ENCODE data around the gene SH3GLB1.
A peak's percentile ranks its signal among the peaks of the same experiment; 100 is the strongest.
"Not testable (repeated sequence)": the region's sequence is repeated elsewhere in the genome, so short reads cannot be mapped to it uniquely, and the experiment has no call there.

The SH3GLB1 gene

GRCh38 chr1:86701731-86702130 lies 2.6 kb upstream of the SH3GLB1 start:
- Histone ChIP-seq H3K4ac (ENCODE audit: low read depth in 1 of 2, low read length in 2 of 2) (no peak overlapping the region), H2BK15ac (ENCODE audit: low read depth, poor library complexity, severe bottlenecking) (no peak overlapping the region), H3K79me1 (replicated peaks; ENCODE audit: low read length, poor library complexity, severe bottlenecking) (no peaks in the 10 kb centered on the region), H3K14ac (ENCODE audit: low read length in 2 of 2) (no peak overlapping the region), H2BK12ac (ENCODE audit: low read length in 2 of 2) (no peak overlapping the region), H3K23ac (ENCODE audit: low read length in 2 of 2) (no peak overlapping the region), H3K27ac (ENCODE audit: low read length, poor library complexity, severe bottlenecking) (no peak overlapping the region), H4K91ac (ENCODE audit: low read length) (no peak overlapping the region), H2AK5ac (ENCODE audit: low read length, severe bottlenecking) (no peak overlapping the region), H3K18ac (ENCODE audit: low read depth in 1 of 2, low read length in 2 of 2) (no peak overlapping the region), H3K9ac (ENCODE audit: low read length) (peak overlapping the region; percentile 38), H2BK120ac (ENCODE audit: low read depth, low read length) (no peak overlapping the region), H2BK5ac (ENCODE audit: low read depth, low read length, poor library complexity, severe bottlenecking) (no peak overlapping the region), H2AFZ (ENCODE audit: low read depth, low read length) (no peak overlapping the region), H3K4me2 (ENCODE audit: low read length, poor library complexity, severe bottlenecking) (no peak overlapping the region), H3K36me3 (ENCODE audit: control insufficient read depth in 1 of 2, insufficient read depth in 2 of 2, low read depth in 1 of 2, low read length in 2 of 2) (no peaks in the 10 kb centered on the region), H3K27me3 (ENCODE audit: control insufficient read depth in 1 of 2, insufficient read depth in 1 of 2, low read length in 2 of 2) (no peaks in the 10 kb centered on the region), H3K4me3 (ENCODE audit: insufficient read depth in 1 of 2, low read depth in 1 of 2, low read length in 2 of 2) (no peak overlapping the region), H4K8ac (ENCODE audit: low read length) (no peak overlapping the region), H3K9me3 (ENCODE audit: control insufficient read depth, low read length) (no peaks in the 10 kb centered on the region), H3K4me1 (ENCODE audit: control insufficient read depth, insufficient read depth, low read depth, low read length) (peaks cover 1% of the 10 kb centered on the region)
- 88% methylated on average over 1 of the region's 1 CpG for WGBS
- no peak for DNase-seq

- H2BK12ac ChIP-seq (ENCODE audit: low read length in 2 of 2); H4K8ac ChIP-seq (ENCODE audit: low read length); H2AFZ ChIP-seq (ENCODE audit: low read depth, low read length); H2BK5ac ChIP-seq (ENCODE audit: low read depth, low read length, poor library complexity, severe bottlenecking); H2AK5ac ChIP-seq (ENCODE audit: low read length, severe bottlenecking); H3K4me2 ChIP-seq (ENCODE audit: low read length, poor library complexity, severe bottlenecking); DNase-seq; H2BK120ac ChIP-seq (ENCODE audit: low read depth, low read length); H2BK15ac ChIP-seq (ENCODE audit: low read depth, poor library complexity, severe bottlenecking); H3K18ac ChIP-seq (ENCODE audit: low read depth in 1 of 2, low read length in 2 of 2); H3K27me3 ChIP-seq (ENCODE audit: control insufficient read depth in 1 of 2, insufficient read depth in 1 of 2, low read length in 2 of 2); H3K27ac ChIP-seq (ENCODE audit: low read length, poor library complexity, severe bottlenecking); H3K79me1 ChIP-seq (replicated peaks; ENCODE audit: low read length, poor library complexity, severe bottlenecking); H3K4me1 ChIP-seq (ENCODE audit: control insufficient read depth, insufficient read depth, low read depth, low read length); H3K36me3 ChIP-seq (ENCODE audit: control insufficient read depth in 1 of 2, insufficient read depth in 2 of 2, low read depth in 1 of 2, low read length in 2 of 2); H4K91ac ChIP-seq (ENCODE audit: low read length); H3K9me3 ChIP-seq (ENCODE audit: control insufficient read depth, low read length); H3K4ac ChIP-seq (ENCODE audit: low read depth in 1 of 2, low read length in 2 of 2); H3K23ac ChIP-seq (ENCODE audit: low read length in 2 of 2); H3K14ac ChIP-seq (ENCODE audit: low read length in 2 of 2): not testable (repeated sequence)
- WGBS = 100% methylated on average over 3 of the region's 5 CpGs
- Histone ChIP-seq H3K9ac (ENCODE audit: low read length) (peak overlapping the region; percentile 95), H3K4me3 (ENCODE audit: insufficient read depth in 1 of 2, low read depth in 1 of 2, low read length in 2 of 2) (peak overlapping the region in 1 of 2 experiments; percentile 85)
These were observed 1.4 kb upstream of the SH3GLB1 start for GRCh38 chr1:86702954-86703494.

GRCh38 chr1:86703696-86704457 lies 499 bp upstream of the SH3GLB1 start:
- Histone ChIP-seq H3K18ac (ENCODE audit: low read depth in 1 of 2, low read length in 2 of 2) (peak overlapping the region in 1 of 2 experiments; percentile 61), H3K4ac (ENCODE audit: low read depth in 1 of 2, low read length in 2 of 2) (no peak overlapping the region), H2BK15ac (ENCODE audit: low read depth, poor library complexity, severe bottlenecking) (no peak overlapping the region), H3K14ac (ENCODE audit: low read length in 2 of 2) (peak overlapping the region in 1 of 2 experiments; percentile 26), H2AK5ac (ENCODE audit: low read length, severe bottlenecking) (no peak overlapping the region), H2BK12ac (ENCODE audit: low read length in 2 of 2) (peak overlapping the region in 1 of 2 experiments; percentile 51), H3K4me3 (ENCODE audit: insufficient read depth in 1 of 2, low read depth in 1 of 2, low read length in 2 of 2) (peak overlapping the region; percentile 85 to 97), H3K36me3 (ENCODE audit: control insufficient read depth in 1 of 2, insufficient read depth in 2 of 2, low read depth in 1 of 2, low read length in 2 of 2) (no peaks in the 10 kb centered on the region), H2BK120ac (ENCODE audit: low read depth, low read length) (no peak overlapping the region), H3K4me1 (ENCODE audit: control insufficient read depth, insufficient read depth, low read depth, low read length) (peaks cover 1% of the 10 kb centered on the region), H2BK5ac (ENCODE audit: low read depth, low read length, poor library complexity, severe bottlenecking) (peak overlapping the region; percentile 88), H4K8ac (ENCODE audit: low read length) (peak overlapping the region; percentile 96), H3K27me3 (ENCODE audit: control insufficient read depth in 1 of 2, insufficient read depth in 1 of 2, low read length in 2 of 2) (no peaks in the 10 kb centered on the region), H3K4me2 (ENCODE audit: low read length, poor library complexity, severe bottlenecking) (peak overlapping the region; percentile 86), H2AFZ (ENCODE audit: low read depth, low read length) (peak overlapping the region; percentile 91), H3K27ac (ENCODE audit: low read length, poor library complexity, severe bottlenecking) (peak overlapping the region; percentile 76), H4K91ac (ENCODE audit: low read length) (no peak overlapping the region), H3K9ac (ENCODE audit: low read length) (peak overlapping the region; percentile 95), H3K79me1 (replicated peaks; ENCODE audit: low read length, poor library complexity, severe bottlenecking) (no peaks in the 10 kb centered on the region), H3K23ac (ENCODE audit: low read length in 2 of 2) (peak overlapping the region in 1 of 2 experiments; percentile 47), H3K9me3 (ENCODE audit: control insufficient read depth, low read length) (no peaks in the 10 kb centered on the region)
- DNase-seq = no peak
- WGBS = 26% methylated on average over 28 of the region's 34 CpGs

GRCh38 chr1:86704972-86705664 lies 742 bp downstream of the SH3GLB1 start:
- Histone ChIP-seq H3K4me3 (ENCODE audit: insufficient read depth in 1 of 2, low read depth in 1 of 2, low read length in 2 of 2) (peak overlapping the region; percentile 85 to 97), H3K23ac (ENCODE audit: low read length in 2 of 2) (peak overlapping the region in 1 of 2 experiments; percentile 85), H4K91ac (ENCODE audit: low read length) (peak overlapping the region; percentile 99), H3K79me1 (replicated peaks; ENCODE audit: low read length, poor library complexity, severe bottlenecking) (no peaks in the 10 kb centered on the region), H3K4ac (ENCODE audit: low read depth in 1 of 2, low read length in 2 of 2) (peak overlapping the region; percentile 96 to 99), H2AFZ (ENCODE audit: low read depth, low read length) (peak overlapping the region; percentile 86), H3K36me3 (ENCODE audit: control insufficient read depth in 1 of 2, insufficient read depth in 2 of 2, low read depth in 1 of 2, low read length in 2 of 2) (peaks cover 0 to 5% of the 10 kb centered on the region in 2 experiments), H2BK5ac (ENCODE audit: low read depth, low read length, poor library complexity, severe bottlenecking) (peak overlapping the region; percentile 97), H4K8ac (ENCODE audit: low read length) (peak overlapping the region; percentile 99), H3K18ac (ENCODE audit: low read depth in 1 of 2, low read length in 2 of 2) (peak overlapping the region; percentile 79 to 99), H3K9me3 (ENCODE audit: control insufficient read depth, low read length) (no peaks in the 10 kb centered on the region), H2BK15ac (ENCODE audit: low read depth, poor library complexity, severe bottlenecking) (peak overlapping the region; percentile 96), H3K4me1 (ENCODE audit: control insufficient read depth, insufficient read depth, low read depth, low read length) (peaks cover 1% of the 10 kb centered on the region), H3K14ac (ENCODE audit: low read length in 2 of 2) (peak overlapping the region; percentile 47 to 98), H3K27ac (ENCODE audit: low read length, poor library complexity, severe bottlenecking) (peak overlapping the region; percentile 94), H3K4me2 (ENCODE audit: low read length, poor library complexity, severe bottlenecking) (peak overlapping the region; percentile 86), H2AK5ac (ENCODE audit: low read length, severe bottlenecking) (no peak overlapping the region), H3K9ac (ENCODE audit: low read length) (peak overlapping the region; percentile 95), H3K27me3 (ENCODE audit: control insufficient read depth in 1 of 2, insufficient read depth in 1 of 2, low read length in 2 of 2) (no peaks in the 10 kb centered on the region), H2BK12ac (ENCODE audit: low read length in 2 of 2) (peak overlapping the region in 1 of 2 experiments; percentile 24), H2BK120ac (ENCODE audit: low read depth, low read length) (peak overlapping the region; percentile 97)
- 1% methylated on average over 40 of the region's 41 CpGs for WGBS
- DNase-seq = peak; percentile 81

Measured in mesenchymal stem cell (in vitro differentiated cells and primary cell).